Subcutaneous adipose tissue (tissue), 4 donors: ENCODE data around the gene NRXN3. TPM values are rescaled to one million over a fixed set of nuclear protein-coding genes. Genes with fewer than 3 reads are reported as not detected.

Experiments
- total RNA-seq, 4 donors: library from RNA; depleted of rRNA; stranded (reverse); fragments of >200 nt; gene quantifications; one replicate each; pipeline ENCODE4 v1.1.0, GENCODE V29; 2016
- TF ChIP-seq, protein P1 (sequence below): fragments of 450-650 bp; IDR thresholded peaks from one replicate; pipeline ENCODE4 v1.5.1; 2016; ENCODE audit warnings: low read depth, mild to moderate bottlenecking, control low read depth, antibody characterized with exemption, moderate library complexity

The NRXN3 gene
- total RNA-seq, 4 donors from 2014 or later: 0.57 to 2.4 (median 1.1) TPM; not detected in 1

DNA sequence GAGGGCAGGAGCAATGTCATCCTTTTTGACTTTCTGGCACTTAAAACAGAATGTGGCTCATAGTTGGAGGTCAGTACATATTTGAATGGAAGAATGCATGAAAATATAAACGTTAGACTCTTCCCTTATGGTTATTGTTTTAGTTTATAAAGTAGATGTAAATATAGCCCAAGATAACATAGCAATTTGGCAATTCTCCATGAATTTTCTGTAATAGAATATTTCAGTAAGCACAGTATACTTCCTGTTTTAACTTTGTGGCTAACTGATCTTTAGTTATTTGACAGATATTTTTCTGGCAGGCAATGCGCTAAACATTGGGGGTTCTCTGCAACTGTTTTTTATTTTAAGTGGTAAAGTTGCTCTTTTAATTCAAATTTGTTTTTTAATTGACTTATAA is 763.0 kb downstream of the NRXN3 start:
- TF ChIP-seq, protein P1, sequence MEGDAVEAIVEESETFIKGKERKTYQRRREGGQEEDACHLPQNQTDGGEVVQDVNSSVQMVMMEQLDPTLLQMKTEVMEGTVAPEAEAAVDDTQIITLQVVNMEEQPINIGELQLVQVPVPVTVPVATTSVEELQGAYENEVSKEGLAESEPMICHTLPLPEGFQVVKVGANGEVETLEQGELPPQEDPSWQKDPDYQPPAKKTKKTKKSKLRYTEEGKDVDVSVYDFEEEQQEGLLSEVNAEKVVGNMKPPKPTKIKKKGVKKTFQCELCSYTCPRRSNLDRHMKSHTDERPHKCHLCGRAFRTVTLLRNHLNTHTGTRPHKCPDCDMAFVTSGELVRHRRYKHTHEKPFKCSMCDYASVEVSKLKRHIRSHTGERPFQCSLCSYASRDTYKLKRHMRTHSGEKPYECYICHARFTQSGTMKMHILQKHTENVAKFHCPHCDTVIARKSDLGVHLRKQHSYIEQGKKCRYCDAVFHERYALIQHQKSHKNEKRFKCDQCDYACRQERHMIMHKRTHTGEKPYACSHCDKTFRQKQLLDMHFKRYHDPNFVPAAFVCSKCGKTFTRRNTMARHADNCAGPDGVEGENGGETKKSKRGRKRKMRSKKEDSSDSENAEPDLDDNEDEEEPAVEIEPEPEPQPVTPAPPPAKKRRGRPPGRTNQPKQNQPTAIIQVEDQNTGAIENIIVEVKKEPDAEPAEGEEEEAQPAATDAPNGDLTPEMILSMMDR: no peak

DNA sequence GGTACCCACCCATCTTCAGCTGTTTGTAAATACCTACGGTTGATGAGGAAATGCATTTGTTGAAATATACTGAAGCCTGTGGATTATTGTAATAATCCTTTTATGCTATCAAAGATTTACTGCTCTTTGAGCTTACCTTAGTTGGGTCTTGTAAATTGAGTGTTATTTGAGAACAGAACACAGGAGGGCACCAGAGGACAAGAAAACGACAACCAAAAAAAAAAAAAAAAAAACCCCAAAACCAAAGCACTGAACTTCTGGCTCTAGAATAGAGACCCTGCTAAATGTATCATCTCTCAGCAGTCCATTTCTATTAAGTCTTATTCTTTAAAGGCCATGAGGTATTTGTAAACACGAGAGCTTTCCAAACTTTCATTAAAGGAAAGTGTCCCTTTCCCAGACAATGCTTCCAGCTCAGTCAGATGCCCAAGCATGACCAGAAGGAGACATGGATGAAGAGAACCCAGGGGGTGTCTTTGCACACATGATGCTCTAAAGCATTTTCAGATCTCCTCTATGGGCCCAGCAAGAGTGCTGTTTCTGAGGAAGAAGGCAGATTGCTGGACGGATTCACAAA is 763.9 kb downstream of the NRXN3 start:
- TF ChIP-seq, protein P1: no peak

DNA sequence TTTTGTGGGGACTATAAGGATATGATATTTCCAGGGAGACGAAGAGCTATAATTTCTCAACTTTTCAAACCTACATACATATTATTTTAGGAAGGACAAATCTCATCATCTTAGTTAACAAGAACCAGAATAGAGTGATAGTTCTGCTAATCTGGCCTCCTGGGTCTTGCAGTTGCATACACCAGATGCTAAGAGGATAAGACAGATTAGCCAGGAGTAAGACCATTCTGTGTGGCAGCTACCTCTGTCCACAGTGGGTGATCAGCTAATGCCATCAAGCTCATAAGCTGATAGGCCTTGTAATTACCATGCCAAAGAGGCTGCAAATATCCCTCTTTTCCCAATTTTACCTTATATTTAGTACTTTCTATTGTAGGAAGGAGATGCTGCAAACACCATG is 776.8 kb downstream of the NRXN3 start:
- TF ChIP-seq, protein P1: no peak

DNA sequence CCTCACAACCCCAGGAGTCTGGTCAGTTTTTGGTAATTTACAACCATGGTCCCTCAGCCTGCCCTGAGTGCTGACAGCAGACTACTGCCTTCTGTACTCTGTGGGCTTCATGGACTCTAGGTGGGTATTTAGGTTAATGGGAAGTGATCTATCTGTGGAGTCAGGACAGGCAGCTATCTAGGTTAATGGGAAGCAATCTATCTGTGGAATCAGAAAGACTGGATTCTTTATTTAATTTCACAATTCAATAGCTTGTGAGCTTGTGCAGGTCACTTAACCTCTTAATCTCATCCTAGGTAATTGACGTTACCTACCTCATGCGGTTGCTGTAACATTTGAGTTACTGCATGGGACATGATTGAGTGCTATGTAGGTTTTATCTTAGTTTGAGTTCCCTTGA is 777.5 kb downstream of the NRXN3 start:
- TF ChIP-seq, protein P1: no peak

DNA sequence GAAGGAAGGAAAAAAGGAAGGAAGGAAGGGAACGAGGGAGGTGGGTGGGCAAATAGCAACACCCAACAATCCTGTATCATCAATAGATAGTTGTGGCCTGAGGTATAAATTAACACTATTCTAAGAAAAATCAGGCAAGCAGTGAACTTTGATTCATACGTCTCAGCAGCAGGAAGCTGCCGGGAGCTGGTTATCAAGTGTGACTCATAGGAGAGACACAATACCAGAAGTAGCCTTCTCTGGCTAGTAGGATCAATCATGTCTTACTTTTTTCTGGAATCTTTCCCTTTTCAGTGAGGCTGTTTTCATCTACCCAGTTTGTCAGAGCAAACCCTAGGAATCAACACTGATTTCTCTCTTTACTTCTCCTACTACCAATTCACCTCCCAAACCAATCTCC is 780.5 kb downstream of the NRXN3 start:
- TF ChIP-seq, protein P1: no peak

DNA sequence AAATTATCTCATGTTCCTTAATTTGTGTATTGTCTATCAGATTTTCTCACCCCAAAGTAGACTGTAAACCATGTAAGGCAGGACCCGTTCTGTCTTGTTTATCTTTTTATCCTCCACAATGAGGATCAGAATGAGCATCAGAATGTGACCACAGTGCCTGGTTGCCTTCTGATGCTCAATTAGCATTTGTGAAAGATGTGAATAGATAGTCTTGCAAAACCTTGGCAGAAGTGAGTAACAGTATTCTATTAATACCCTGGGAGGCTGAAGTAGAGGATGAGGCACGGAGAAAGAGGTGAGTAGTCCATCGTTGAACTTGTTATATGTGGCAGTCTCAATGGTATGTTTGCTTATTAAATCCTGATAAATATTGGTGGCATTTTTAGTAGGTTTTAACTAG is 781.4 kb downstream of the NRXN3 start:
- TF ChIP-seq, protein P1: no peak

DNA sequence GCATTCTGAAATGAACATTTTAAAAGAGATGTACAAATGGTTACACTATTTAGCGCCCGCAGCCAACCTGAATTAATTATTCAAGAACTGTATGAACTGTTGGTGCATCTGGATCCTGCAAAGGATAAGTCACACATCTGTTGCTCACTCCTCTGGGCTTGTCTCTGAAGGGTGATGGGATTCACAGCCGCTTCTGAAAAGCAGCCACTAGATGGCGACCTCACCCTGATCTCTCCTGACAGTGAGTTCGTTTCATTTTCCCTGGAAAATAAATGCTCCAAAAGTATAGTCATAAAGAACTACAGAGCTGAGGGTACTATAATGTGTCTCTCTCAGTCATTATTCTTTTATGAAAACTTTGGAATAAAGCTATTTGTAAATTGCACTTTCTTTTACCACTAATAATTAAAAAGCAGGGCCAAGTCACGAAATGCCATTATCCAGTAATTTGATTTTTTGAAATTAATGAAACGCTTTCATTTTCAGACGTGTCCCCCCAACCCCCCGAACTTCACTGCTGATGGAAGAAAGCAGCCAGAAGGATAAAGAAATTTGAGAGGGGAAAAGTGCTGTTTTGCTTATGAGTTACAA is 789.6 kb downstream of the NRXN3 start:
- TF ChIP-seq, protein P1: no peak
